HepG2 (cell line): ENCODE results near the gene EMC9. TPM values are rescaled to one million over a fixed set of nuclear protein-coding genes. Genes with fewer than 3 reads are reported as not detected.

ENCODE experiments used
- ATAC-seq: fragments of 200-7000 bp; cut with Tn5 transposase; 3 replicates; pipeline ENCODE4 v1.9.1; 2020; ENCODE audit warnings: mild to moderate bottlenecking, moderate library complexity
- BruUV-seq: library from RNA; stranded (reverse); fragments of 400-500 nt; replicated peaks from 2 replicates; lab custom pipeline; 2021; lab: Mats Ljungman, UMichigan
- CTCF ChIA-PET: fragments of 300-600 bp; formaldehyde crosslinking; extraction: SDS; loops from one replicate; lab custom pipeline; 2021; ENCODE audit warnings: low total read pairs, inconsistent platforms, low intra/inter-chr PET ratio; lab: Yijun Ruan, JAX
- POLR2A ChIA-PET: fragments of 350-600 bp; sonication (Branson Sonifier 250); formaldehyde crosslinking; loops from one replicate; lab custom pipeline; 2020; ENCODE audit warnings: antibody characterized with exemption, inconsistent platforms; lab: Yijun Ruan, JAX
- DNase-seq: peaks from one replicate; pipeline ENCODE4 v3.0.0-alpha.2; 2015; ENCODE audit warnings: low spot score
- FAIRE-seq: peaks from 3 replicates; lab custom pipeline; 2011; peaks lifted over from hg19 to GRCh38; lab: Jason Lieb, UNC
- H2AFZ ChIP-seq: one replicate; pipeline ENCODE4 v1.6.1; 2011; ENCODE audit warnings: low read length, inconsistent platforms
- H3K27ac ChIP-seq: fragments of 300-600 bp; 3 replicates; pipeline ENCODE4 v1.8.0; 2011; ENCODE audit warnings: mixed run types, mild to moderate bottlenecking, mixed read lengths, low read length, inconsistent platforms; ENCODE audit not compliant: insufficient read depth; ENCODE audit errors: extremely low read length
- H3K27me3 ChIP-seq, 2 experiments: fragments of 200-600 bp in 1 of 2; 2 replicates in 1 of 2; 3 replicates in 1 of 2; pipeline versions ENCODE4 v1.6.0 to v1.8.0; 2011; ENCODE audit warnings: low read length in 2 of 2, mild to moderate bottlenecking in 2 of 2, moderate library complexity in 2 of 2, inconsistent platforms in 1 of 2; ENCODE audit not compliant: insufficient read depth in 2 of 2, control insufficient read depth in 1 of 2
- H3K36me3 ChIP-seq, 2 experiments: fragments of 200-600 bp in 1 of 2; replicated peaks in 1 of 2; 2 replicates in 1 of 2; 3 replicates in 1 of 2; pipeline versions ENCODE4 v1.5.1 to v1.8.0; 2011; ENCODE audit warnings: low read length in 2 of 2, inconsistent platforms in 1 of 2; ENCODE audit not compliant: insufficient read depth in 2 of 2, control insufficient read depth in 1 of 2
- H3K4me1 ChIP-seq: 2 replicates; pipeline ENCODE4 v1.5.1; 2012; ENCODE audit warnings: low read length, inconsistent platforms; ENCODE audit not compliant: insufficient read depth
- H3K4me2 ChIP-seq: 2 replicates; pipeline ENCODE4 v1.6.0; 2011; ENCODE audit warnings: low read depth, low read length, inconsistent platforms
- H3K4me3 ChIP-seq, 3 experiments: fragments of 200-600 bp in 1 of 3; sonication (generic), shearing (Covaris generic) in 1 of 3; replicated peaks in 1 of 3; 2 replicates each; pipeline ENCODE4 v1.5.1; 2011 to 2016; ENCODE audit warnings: low read length in 3 of 3, inconsistent platforms in 2 of 3, low read depth in 2 of 3, mild to moderate bottlenecking in 2 of 3, control low read depth in 1 of 3, mixed read lengths in 1 of 3; ENCODE audit not compliant: insufficient read depth in 1 of 3
- H3K79me2 ChIP-seq: one replicate; pipeline ENCODE4 v1.6.1; 2011; ENCODE audit warnings: low read length, inconsistent platforms; ENCODE audit not compliant: insufficient read depth
- H3K9ac ChIP-seq: 2 replicates; pipeline ENCODE4 v1.6.0; 2011; ENCODE audit warnings: mild to moderate bottlenecking, low read depth, low read length, inconsistent platforms; ENCODE audit not compliant: insufficient read depth
- H3K9me3 ChIP-seq: 2 replicates; pipeline ENCODE4 v1.5.1; 2012; ENCODE audit warnings: mild to moderate bottlenecking, low read length
- H4K20me1 ChIP-seq: 2 replicates; pipeline ENCODE4 v1.6.0; 2011; ENCODE audit warnings: inconsistent platforms, mild to moderate bottlenecking, low read length, moderate library complexity; ENCODE audit not compliant: insufficient read depth
- CENPT ChIP-seq: sonication (generic); formaldehyde crosslinking; IDR thresholded peaks from 2 replicates; pipeline ENCODE4 v1.8.0; 2022; ENCODE audit warnings: low read depth, mild to moderate bottlenecking, moderate library complexity, missing genetic modification reagents
- JUND ChIP-seq: sonication (generic); formaldehyde crosslinking; IDR thresholded peaks from 2 replicates; pipeline ENCODE4 v1.8.0; 2022; ENCODE audit warnings: mild to moderate bottlenecking, missing genetic modification reagents
- MNT ChIP-seq: fragments of 450-650 bp; IDR thresholded peaks from 2 replicates; pipeline ENCODE4 v1.6.1; 2016
- RBFOX2 ChIP-seq: fragments of 200-400 bp; formaldehyde crosslinking; IDR thresholded peaks from 2 replicates; pipeline ENCODE4 v1.6.1; 2017; ENCODE audit warnings: low read depth, mild to moderate bottlenecking, low read length
- THAP9 ChIP-seq: sonication (generic); formaldehyde crosslinking; IDR thresholded peaks from 2 replicates; pipeline ENCODE4; 2020; ENCODE audit warnings: missing genetic modification reagents, mild to moderate bottlenecking, borderline replicate concordance
- TMF1 ChIP-seq: sonication (generic); formaldehyde crosslinking; IDR thresholded peaks from 2 replicates; pipeline ENCODE4 v1.8.1; 2022; ENCODE audit warnings: low read depth, missing genetic modification reagents
- ZBTB39 ChIP-seq: sonication (generic); formaldehyde crosslinking; IDR thresholded peaks from 2 replicates; pipeline ENCODE4 v1.5.0; 2020; ENCODE audit warnings: missing genetic modification reagents
- ZBTB46 ChIP-seq: sonication (generic); formaldehyde crosslinking; IDR thresholded peaks from 2 replicates; pipeline ENCODE4 v1.4.0; 2020; ENCODE audit warnings: mild to moderate bottlenecking, missing genetic modification reagents, borderline replicate concordance
- ZBTB7A ChIP-seq: sonication (generic); formaldehyde crosslinking; IDR thresholded peaks from 2 replicates; pipeline ENCODE4 v1.8.0; 2022; ENCODE audit warnings: mild to moderate bottlenecking, missing genetic modification reagents
- ZNF749 ChIP-seq: sonication (generic); formaldehyde crosslinking; IDR thresholded peaks from 2 replicates; pipeline ENCODE4 v1.8.0; 2022; ENCODE audit warnings: mild to moderate bottlenecking, missing genetic modification reagents, moderate library complexity, borderline replicate concordance
- WGBS: methylation state at CpG from one replicate; pipeline ENCODE4 v1.1.6; 2017; ENCODE audit warnings: low lambda C conversion rate; 5-methylcytosine and 5-hydroxymethylcytosine counted together
- in situ Hi-C: cut with HindIII; loops from 2 replicates; pipeline ENCODE4 v1.10.0; 2017; ENCODE audit warnings: low pct_unique_long_range_greater_than_20kb; ENCODE audit not compliant: extremely low pct_ligation_motif_present
- intact Hi-C: fragments of 100-400 bp; cut with micrococcal nuclease; formaldehyde crosslinking; loops from one replicate; pipeline ENCODE4 v1.10.0; 2022; ENCODE audit not compliant: unreplicated experiment
- polyA plus RNA-seq, 8 experiments: library from polyadenylated mRNA; depleted of rRNA in 3 of 8; stranded (reverse) in 7 of 8; unstranded in 1 of 8; fragments of >200 nt; fragmentation: Illumina TruSeq in 4 of 8; extraction: Trizol in 4 of 8; gene quantifications; 2 replicates each; pipeline versions ENCODE4 v1.2.1 to v1.2.3, GENCODE V29; 2011 to 2016; ENCODE audit warnings: low read depth in 4 of 8, missing spikeins in 1 of 8, mixed read lengths in 1 of 8; ENCODE audit not compliant: insufficient read depth in 1 of 8
- total RNA-seq, 5 experiments: library from RNA; depleted of rRNA; stranded (reverse); fragments of >200 nt; fragmentation: Illumina TruSeq; extraction: Trizol; gene quantifications; 2 replicates each; pipeline ENCODE4 v1.2.3, GENCODE V29; 2016; ENCODE audit warnings: low read depth in 1 of 5

The EMC9 gene
- total and polyA plus RNA-seq, 2 of the 13 experiments (the other 11 are each of a cell fraction or from before 2014, with no cell fraction given): 60.5 to 78.7 TPM

- H3K27me3 ChIP-seq: peaks cover 0 to 3% of the 10 kb centered on the region in 2 experiments; a peak in 1 of 5 replicates
- intact Hi-C loops: no loop called here
- POLR2A ChIA-PET: interaction anchor here (1.0 to 8.5 kb wide), 5 partner anchors 8 to 54 kb away, joined by 3 to 279 read pairs (median 181); partner anchors contain the start of genes DCAF11, EMC9, IRF9 and NRL
- FAIRE-seq (peak; percentile 12), ATAC-seq (no peak), DNase-seq (no peak)
- peaks cover 33 to 43% of the 10 kb centered on the region in 2 experiments for H3K36me3 ChIP-seq
- no peaks in the 10 kb centered on the region for H3K9me3 ChIP-seq
- no peak overlapping the region for H3K4me2 ChIP-seq
- no peak overlapping the region; the same call in 1 of the 2 replicates for H3K9ac ChIP-seq
- in situ Hi-C loops: loop anchor here (25.0 kb wide), 1 partner anchor 837 kb away; the partner anchor contains the start of genes BCL2L2, PABPN1 and PPP1R3E
- WGBS: 97% methylated on average over 3 of the region's 3 CpGs
- peaks cover 40% of the 10 kb centered on the region for H3K79me2 ChIP-seq
- H4K20me1 ChIP-seq: peaks cover 7% of the 10 kb centered on the region
- H2AFZ ChIP-seq: no peak overlapping the region
- H3K27ac ChIP-seq: no peak overlapping the region
- H3K4me3 ChIP-seq: no peak overlapping the region
- peaks cover 37% of the 10 kb centered on the region for H3K4me1 ChIP-seq
- CTCF ChIA-PET: no interaction called here
- no TSS peak for BruUV-seq
- TF ChIP-seq THAP9 (CRISPR knock-in tag) (0 out of 2 replicates have a peak, but pooled peaks have one; percentile 0), MNT (0 out of 2 replicates have a peak, but pooled peaks have one; percentile 8), ZBTB46 (CRISPR knock-in tag) (0 out of 2 replicates have a peak, but pooled peaks have one; percentile 28), ZBTB7A (CRISPR knock-in tag) (peak; percentile 60; the same call in 1 of the 2 replicates), ZBTB39 (no peak), JUND (CRISPR knock-in tag) (peak; percentile 36; the same call in 1 of the 2 replicates), CENPT (CRISPR knock-in tag) (0 out of 2 replicates have a peak, but pooled peaks have one; percentile 67), RBFOX2 (0 out of 2 replicates have a peak, but pooled peaks have one; percentile 29), ZNF749 (CRISPR knock-in tag) (0 out of 2 replicates have a peak, but pooled peaks have one; percentile 43), TMF1 (CRISPR knock-in tag) (peak; percentile 53; the same call in 1 of the 2 replicates)
Measured at GRCh38 chr14:24149302-24149969, 8.0 kb upstream of the EMC9 start.
